GM10248 (cell line): ENCODE data around the gene HBA2.
"Not testable (repeated sequence)": the region's sequence is repeated elsewhere in the genome, so short reads cannot be mapped to it uniquely, and the experiment has no call there.

Experiments
- CTCF ChIA-PET: fragments of 300-600 bp; sonication (Branson Sonifier 250); formaldehyde crosslinking; extraction: SDS; loops from one replicate; lab custom pipeline; 2021; ENCODE audit warnings: antibody characterized with exemption; lab: Yijun Ruan, JAX
- POLR2A ChIA-PET: fragments of 350-650 bp; sonication (Branson Sonifier 250); formaldehyde crosslinking; extraction: SDS; loops from one replicate; lab custom pipeline; 2020; ENCODE audit warnings: antibody characterized with exemption; lab: Yijun Ruan, JAX
- DNase-seq: peaks from one replicate; pipeline ENCODE4 v3.0.0; 2012; ENCODE audit errors: extremely low spot score
- CTCF ChIP-seq: IDR thresholded peaks from 2 replicates; pipeline ENCODE4 v1.5.1; 2012; ENCODE audit warnings: mild to moderate bottlenecking, low read depth; ENCODE audit errors: extremely low read depth, missing control alignments, control extremely low read depth

The HBA2 gene

GRCh38 chr16:165539-166374 lies 6.9 kb upstream of the HBA2 start, which contains the start of gene HBM:
TSS of gene HBM (plus strand) at chr16:165978. CDS start at chr16:165998, 20 bp downstream.
- POLR2A ChIA-PET: no interaction called here
- DNase-seq: no peak
- CTCF ChIA-PET: interaction anchor here (1.1 to 1.6 kb wide), 2 partner anchors 14 to 16 kb away, joined by 3 to 5 read pairs; partner anchors contain the start of gene HBQ1
- no peak for TF ChIP-seq CTCF

- POLR2A ChIA-PET: no interaction called here
- CTCF ChIA-PET: interaction anchor here (1.1 to 3.0 kb wide), 3 partner anchors 14 to 101 kb away, joined by 3 to 11 read pairs (median 8); partner anchors contain the start of gene HBQ1
- no peak for TF ChIP-seq CTCF
- DNase-seq: no peak
Measured at GRCh38 chr16:166375-167121, 6.1 kb upstream of the HBA2 start.

GRCh38 chr16:167122-167690 lies 5.5 kb upstream of the HBA2 start:
- CTCF ChIA-PET: interaction anchor here (1.1 to 3.0 kb wide), 3 partner anchors 13 to 102 kb away, joined by 3 to 11 read pairs (median 8); partner anchors contain the start of gene HBQ1
- POLR2A ChIA-PET: no interaction called here
- TF ChIP-seq CTCF: no peak
- DNase-seq: no peak

GRCh38 chr16:168424-168823 lies 4.3 kb upstream of the HBA2 start:
- ChIA-PET POLR2A (no interaction called here), CTCF (interaction anchor here (1.3 to 3.0 kb wide), 5 partner anchors 9 to 115 kb away, joined by 4 to 11 read pairs (median 8); partner anchors contain the start of genes POLR3K and SNRNP25)
- TF ChIP-seq CTCF: no peak
- no peak for DNase-seq

GRCh38 chr16:169014-169413 lies 3.7 kb upstream of the HBA2 start:
- POLR2A ChIA-PET: no interaction called here
- no peak for TF ChIP-seq CTCF
- CTCF ChIA-PET: interaction anchor here (1.3 to 3.0 kb wide), 5 partner anchors 8 to 116 kb away, joined by 4 to 11 read pairs (median 8); partner anchors contain the start of genes POLR3K and SNRNP25
- no peak for DNase-seq

GRCh38 chr16:170088-170507 lies 2.6 kb upstream of the HBA2 start:
- CTCF ChIA-PET: interaction anchor here (2.5 kb wide), 1 partner anchor 63 kb away, joined by 9 read pairs; no protein-coding TSS in a partner anchor
- DNase-seq, POLR2A ChIA-PET: not testable (repeated sequence)
